Measurements from ENCODE around the gene ZDHHC13. TPM values are rescaled to one million over a fixed set of nuclear protein-coding genes. Genes with fewer than 3 reads are reported as not detected.

Gene ZDHHC13
- total RNA-seq, 4 donors from 2014 or later = 5.2 to 6.9 (median 5.8) TPM

GRCh38 chr11:19209617-19210370 is 92.8 kb downstream of the ZDHHC13 start:
- WGBS, 2 donors = 58 to 60% methylated on average over 4 of the region's 4 CpGs
- no peaks in the 10 kb centered on the region for H3K4me1 ChIP-seq
- no peak for TF ChIP-seq EP300 (IDR thresholded peaks at IDR 0.05)
- no peak for TF ChIP-seq POLR2A (IDR thresholded peaks at IDR 0.05)
- TF ChIP-seq, protein P1, sequence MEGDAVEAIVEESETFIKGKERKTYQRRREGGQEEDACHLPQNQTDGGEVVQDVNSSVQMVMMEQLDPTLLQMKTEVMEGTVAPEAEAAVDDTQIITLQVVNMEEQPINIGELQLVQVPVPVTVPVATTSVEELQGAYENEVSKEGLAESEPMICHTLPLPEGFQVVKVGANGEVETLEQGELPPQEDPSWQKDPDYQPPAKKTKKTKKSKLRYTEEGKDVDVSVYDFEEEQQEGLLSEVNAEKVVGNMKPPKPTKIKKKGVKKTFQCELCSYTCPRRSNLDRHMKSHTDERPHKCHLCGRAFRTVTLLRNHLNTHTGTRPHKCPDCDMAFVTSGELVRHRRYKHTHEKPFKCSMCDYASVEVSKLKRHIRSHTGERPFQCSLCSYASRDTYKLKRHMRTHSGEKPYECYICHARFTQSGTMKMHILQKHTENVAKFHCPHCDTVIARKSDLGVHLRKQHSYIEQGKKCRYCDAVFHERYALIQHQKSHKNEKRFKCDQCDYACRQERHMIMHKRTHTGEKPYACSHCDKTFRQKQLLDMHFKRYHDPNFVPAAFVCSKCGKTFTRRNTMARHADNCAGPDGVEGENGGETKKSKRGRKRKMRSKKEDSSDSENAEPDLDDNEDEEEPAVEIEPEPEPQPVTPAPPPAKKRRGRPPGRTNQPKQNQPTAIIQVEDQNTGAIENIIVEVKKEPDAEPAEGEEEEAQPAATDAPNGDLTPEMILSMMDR (IDR thresholded peaks at IDR 0.05) = no peak
- DNase-seq (ENCODE audit: low spot score in 2 of 2) = no peak
- H3K9me3 ChIP-seq = no peaks in the 10 kb centered on the region
- H3K4me3 ChIP-seq = no peak overlapping the region
- no peak overlapping the region for H3K27ac ChIP-seq
- H3K36me3 ChIP-seq = no peaks in the 10 kb centered on the region
- no peaks in the 10 kb centered on the region for H3K27me3 ChIP-seq

GRCh38 chr11:19216021-19216420 is 99.1 kb downstream of the ZDHHC13 start:
- DNase-seq (ENCODE audit: low spot score in 2 of 2) = no peak
- Histone ChIP-seq H3K4me1 (no peaks in the 10 kb centered on the region), H3K4me3 (no peak overlapping the region), H3K36me3 (no peaks in the 10 kb centered on the region), H3K27me3 (no peaks in the 10 kb centered on the region), H3K9me3 (no peaks in the 10 kb centered on the region), H3K27ac (no peak overlapping the region)
- TF ChIP-seq EP300 (IDR thresholded peaks at IDR 0.05) (no peak), POLR2A (IDR thresholded peaks at IDR 0.05) (no peak)
- TF ChIP-seq, protein P1 (IDR thresholded peaks at IDR 0.05) = no peak
- WGBS, 2 donors = 82 to 83% methylated on average over 4 of the region's 4 CpGs

GRCh38 chr11:19216709-19217374 is 99.9 kb downstream of the ZDHHC13 start:
- H3K27ac ChIP-seq = no peak overlapping the region
- no peak overlapping the region for H3K4me3 ChIP-seq
- no peak for DNase-seq (ENCODE audit: low spot score in 2 of 2)
- no peaks in the 10 kb centered on the region for H3K4me1 ChIP-seq
- 44 to 47% methylated on average over 3 of the region's 3 CpGs for WGBS, 2 donors
- no peak for TF ChIP-seq EP300 (IDR thresholded peaks at IDR 0.05)
- TF ChIP-seq, protein P1 (IDR thresholded peaks at IDR 0.05) = no peak
- TF ChIP-seq POLR2A (IDR thresholded peaks at IDR 0.05) = no peak
- no peaks in the 10 kb centered on the region for H3K27me3 ChIP-seq
- H3K36me3 ChIP-seq = no peaks in the 10 kb centered on the region
- H3K9me3 ChIP-seq = no peaks in the 10 kb centered on the region

GRCh38 chr11:19218216-19218615 is 101.2 kb downstream of the ZDHHC13 start:
- Histone ChIP-seq H3K36me3 (no peaks in the 10 kb centered on the region), H3K27me3 (no peaks in the 10 kb centered on the region), H3K4me3 (no peak overlapping the region), H3K27ac (no peak overlapping the region), H3K9me3 (no peaks in the 10 kb centered on the region), H3K4me1 (no peaks in the 10 kb centered on the region)
- no peak for DNase-seq (ENCODE audit: low spot score in 2 of 2)
- TF ChIP-seq, protein P1 (IDR thresholded peaks at IDR 0.05) = no peak
- TF ChIP-seq EP300 (IDR thresholded peaks at IDR 0.05) (no peak), POLR2A (IDR thresholded peaks at IDR 0.05) (no peak)
- WGBS, 2 donors = 76 to 85% methylated on average over 3 of the region's 3 CpGs

DNA sequence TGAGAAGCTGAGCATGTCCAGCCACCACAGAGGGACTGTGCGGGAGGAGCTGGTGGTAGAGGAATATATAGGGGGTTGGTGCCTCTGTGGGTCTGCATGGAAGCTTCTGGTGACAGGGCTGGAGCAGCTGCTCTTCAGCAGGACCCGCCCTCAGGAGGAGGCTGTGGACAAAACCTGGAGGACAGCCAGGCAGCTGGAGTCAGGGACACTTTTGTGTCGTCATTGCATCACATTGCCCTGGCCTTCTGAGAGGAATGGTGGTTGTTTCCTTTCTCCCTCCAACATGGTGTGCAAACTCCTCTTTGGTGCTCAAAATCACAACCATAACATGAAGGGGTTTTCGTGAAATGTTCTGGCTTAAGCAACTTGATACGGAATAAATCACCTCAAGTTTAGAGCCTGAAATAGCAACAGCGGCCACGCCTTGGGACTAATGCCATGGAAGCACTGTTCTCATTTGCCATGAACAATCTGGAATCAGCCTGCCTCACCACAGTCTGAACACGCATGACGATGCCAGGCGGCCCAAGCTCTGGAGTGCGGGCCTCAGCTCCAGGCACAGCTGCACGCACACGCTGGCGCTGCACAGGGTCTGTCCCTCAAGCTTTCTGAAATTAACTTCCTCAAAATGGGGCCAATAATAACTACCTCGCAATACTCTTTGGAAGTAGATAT is 102.0 kb downstream of the ZDHHC13 start:
- no peaks in the 10 kb centered on the region for H3K27me3 ChIP-seq
- WGBS, 2 donors = 85 to 88% methylated on average over 15 of the region's 15 CpGs
- no peaks in the 10 kb centered on the region for H3K4me1 ChIP-seq
- TF ChIP-seq, protein P1 (IDR thresholded peaks at IDR 0.05) = no peak
- H3K4me3 ChIP-seq = no peak overlapping the region
- H3K9me3 ChIP-seq = no peaks in the 10 kb centered on the region
- no peak for DNase-seq (ENCODE audit: low spot score in 2 of 2)
- no peaks in the 10 kb centered on the region for H3K36me3 ChIP-seq
- no peak overlapping the region for H3K27ac ChIP-seq
